OCI-LY1 (cell line): ENCODE measurements around the gene GALNT8.

Experiments used
- H2AFZ ChIP-seq: fragments of 200-600 bp; sonication (generic), shearing (Covaris generic); 2 replicates; pipeline ENCODE4 v1.6.0; 2014; ENCODE audit warnings: antibody characterized with exemption, mild to moderate bottlenecking, low read length
- H3F3A ChIP-seq: fragments of 200-600 bp; sonication (generic), shearing (Covaris generic); 2 replicates; pipeline ENCODE4 v1.6.0; 2014; ENCODE audit warnings: mild to moderate bottlenecking, antibody characterized with exemption, low read length, moderate library complexity; ENCODE audit not compliant: insufficient read depth
- H3K27ac ChIP-seq: fragments of 200-600 bp; sonication (generic); 2 replicates; pipeline ENCODE4 v1.5.1; 2014; ENCODE audit warnings: low read length, mixed run types, mild to moderate bottlenecking, low read depth; ENCODE audit not compliant: poor library complexity, severe bottlenecking
- H3K27me3 ChIP-seq: fragments of 200-600 bp; sonication (generic); 2 replicates; pipeline ENCODE4 v1.6.0; 2014; ENCODE audit warnings: antibody characterized with exemption, mild to moderate bottlenecking, low read length, moderate library complexity; ENCODE audit not compliant: insufficient read depth
- H3K36me3 ChIP-seq: fragments of 200-600 bp; sonication (generic); 2 replicates; pipeline ENCODE4 v1.6.1; 2014; ENCODE audit warnings: mild to moderate bottlenecking, antibody characterized with exemption, low read length, moderate library complexity, mixed read lengths; ENCODE audit not compliant: insufficient read depth
- H3K4me1 ChIP-seq: fragments of 200-600 bp; sonication (generic); 2 replicates; pipeline ENCODE4 v1.5.1; 2014; ENCODE audit warnings: mild to moderate bottlenecking, low read length, moderate library complexity; ENCODE audit not compliant: insufficient read depth, severe bottlenecking
- H3K4me2 ChIP-seq: fragments of 200-600 bp; sonication (generic), shearing (Covaris generic); 2 replicates; pipeline ENCODE4 v1.6.1; 2014; ENCODE audit warnings: low read length
- H3K4me3 ChIP-seq: fragments of 200-600 bp; sonication (generic); 2 replicates; pipeline ENCODE4 v1.5.1; 2014; ENCODE audit warnings: low read length, low read depth, mild to moderate bottlenecking, mixed read lengths; ENCODE audit not compliant: poor library complexity, severe bottlenecking
- H3K79me2 ChIP-seq: fragments of 200-600 bp; shearing (Covaris generic); 2 replicates; pipeline ENCODE4 v1.6.1; 2016; ENCODE audit warnings: mixed run types, low read length, mixed read lengths; ENCODE audit not compliant: insufficient read depth
- H3K9ac ChIP-seq: fragments of 200-600 bp; sonication (generic), shearing (Covaris generic); 2 replicates; pipeline ENCODE4 v1.6.1; 2014; ENCODE audit warnings: mild to moderate bottlenecking, low read length, mixed read lengths
- H3K9me2 ChIP-seq: fragments of 200-600 bp; sonication (generic), shearing (Covaris generic); 2 replicates; pipeline ENCODE4 v1.6.1; 2014; ENCODE audit warnings: low read depth, mild to moderate bottlenecking, low read length, mixed read lengths
- H3K9me3 ChIP-seq: fragments of 200-600 bp; shearing (Covaris generic); 2 replicates; pipeline ENCODE4 v1.6.1; 2014; ENCODE audit warnings: low read length, mixed read lengths
- H4K20me1 ChIP-seq: fragments of 200-600 bp; sonication (generic), shearing (Covaris generic); 2 replicates; pipeline ENCODE4 v1.6.0; 2016; ENCODE audit warnings: mild to moderate bottlenecking, low read length; ENCODE audit not compliant: insufficient read depth
- CTCF ChIP-seq: fragments of 200-600 bp; sonication (generic), shearing (Covaris generic); IDR thresholded peaks from 2 replicates; pipeline ENCODE4 v1.5.1; 2017; ENCODE audit warnings: mild to moderate bottlenecking, antibody characterized with exemption, low read length, moderate library complexity, mixed read lengths
- EZH2 ChIP-seq: fragments of 200-600 bp; sonication (generic), shearing (Covaris generic); IDR thresholded peaks from 2 replicates; pipeline ENCODE4 v1.8.0; 2017; ENCODE audit warnings: borderline replicate concordance, mixed run types, mild to moderate bottlenecking, antibody characterized with exemption, low read length, moderate library complexity, mixed read lengths

Gene GALNT8

GRCh38 chr12:4707306-4707705 lies 12.9 kb upstream of the GALNT8 start:
- no peaks in the 10 kb centered on the region for H3K27me3 ChIP-seq
- no peaks in the 10 kb centered on the region for H4K20me1 ChIP-seq
- no peak overlapping the region for H3K4me3 ChIP-seq
- no peaks in the 10 kb centered on the region for H3K79me2 ChIP-seq
- no peaks in the 10 kb centered on the region for H3F3A ChIP-seq
- no peaks in the 10 kb centered on the region for H3K9me2 ChIP-seq
- no peak overlapping the region for H2AFZ ChIP-seq
- H3K4me2 ChIP-seq: no peak overlapping the region
- no peaks in the 10 kb centered on the region for H3K4me1 ChIP-seq
- no peaks in the 10 kb centered on the region for H3K36me3 ChIP-seq
- no peak for TF ChIP-seq EZH2
- no peak for TF ChIP-seq CTCF
- H3K9ac ChIP-seq: no peak overlapping the region
- no peaks in the 10 kb centered on the region for H3K9me3 ChIP-seq
- H3K27ac ChIP-seq: no peak overlapping the region

- Histone ChIP-seq H3K9me2 (no peaks in the 10 kb centered on the region), H3K9me3 (no peaks in the 10 kb centered on the region), H3K4me1 (no peaks in the 10 kb centered on the region), H3K9ac (no peak overlapping the region), H3K36me3 (no peaks in the 10 kb centered on the region), H3K79me2 (no peaks in the 10 kb centered on the region), H3K4me3 (no peak overlapping the region), H3K27me3 (no peaks in the 10 kb centered on the region), H3F3A (no peaks in the 10 kb centered on the region), H3K27ac (no peak overlapping the region), H2AFZ (no peak overlapping the region), H3K4me2 (no peak overlapping the region), H4K20me1 (no peaks in the 10 kb centered on the region)
- no peak for TF ChIP-seq EZH2
- TF ChIP-seq CTCF: no peak
Observed at GRCh38 chr12:4710113-4710512, 10.1 kb upstream of the GALNT8 start.

- H3K9me3 ChIP-seq: no peaks in the 10 kb centered on the region
- TF ChIP-seq EZH2 (no peak), CTCF (no peak)
Observed at GRCh38 chr12:4714879-4715278, 5.3 kb upstream of the GALNT8 start.

More at GRCh38 chr12:4714879-4715278, 5.3 kb upstream of the GALNT8 start:
- Histone ChIP-seq H2AFZ (no peak overlapping the region), H4K20me1 (no peaks in the 10 kb centered on the region), H3K79me2 (no peaks in the 10 kb centered on the region), H3F3A (no peaks in the 10 kb centered on the region), H3K4me1 (no peaks in the 10 kb centered on the region), H3K36me3 (no peaks in the 10 kb centered on the region), H3K9ac (no peak overlapping the region), H3K4me3 (no peak overlapping the region), H3K27me3 (peaks cover 7% of the 10 kb centered on the region; the same call in 1 of the 2 replicates), H3K27ac (no peak overlapping the region), H3K9me2 (no peaks in the 10 kb centered on the region), H3K4me2 (no peak overlapping the region)
